GM12872 (cell line): ENCODE data around the gene CHST9.

Source experiments
- TF ChIP-seq, protein P1 (sequence below): IDR thresholded peaks from 3 replicates; pipeline ENCODE4 v1.5.1; 2011; ENCODE audit warnings: low read depth, mild to moderate bottlenecking, low read length, moderate library complexity; ENCODE audit not compliant: insufficient read depth

CHST9 gene

DNA sequence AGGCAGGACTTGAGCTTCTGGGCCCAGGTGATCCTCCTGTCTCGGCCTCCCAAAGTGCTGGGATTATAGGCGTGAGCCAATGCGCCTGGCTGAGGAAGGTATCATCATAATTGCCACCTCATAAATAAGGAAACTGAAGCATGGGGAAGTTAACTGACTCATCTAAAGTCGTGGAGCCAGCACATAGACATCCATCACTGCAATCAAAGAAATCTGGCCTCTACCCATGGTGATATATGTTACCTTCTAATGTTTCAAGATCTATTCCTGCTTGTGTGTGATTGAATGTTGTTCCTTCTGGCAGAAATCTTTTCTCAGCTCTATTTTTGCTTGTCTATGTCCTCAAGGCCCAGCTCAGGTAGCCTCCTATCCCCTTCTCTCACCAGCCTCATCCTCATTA lies 214.5 kb downstream of the CHST9 start:
- TF ChIP-seq, protein P1, sequence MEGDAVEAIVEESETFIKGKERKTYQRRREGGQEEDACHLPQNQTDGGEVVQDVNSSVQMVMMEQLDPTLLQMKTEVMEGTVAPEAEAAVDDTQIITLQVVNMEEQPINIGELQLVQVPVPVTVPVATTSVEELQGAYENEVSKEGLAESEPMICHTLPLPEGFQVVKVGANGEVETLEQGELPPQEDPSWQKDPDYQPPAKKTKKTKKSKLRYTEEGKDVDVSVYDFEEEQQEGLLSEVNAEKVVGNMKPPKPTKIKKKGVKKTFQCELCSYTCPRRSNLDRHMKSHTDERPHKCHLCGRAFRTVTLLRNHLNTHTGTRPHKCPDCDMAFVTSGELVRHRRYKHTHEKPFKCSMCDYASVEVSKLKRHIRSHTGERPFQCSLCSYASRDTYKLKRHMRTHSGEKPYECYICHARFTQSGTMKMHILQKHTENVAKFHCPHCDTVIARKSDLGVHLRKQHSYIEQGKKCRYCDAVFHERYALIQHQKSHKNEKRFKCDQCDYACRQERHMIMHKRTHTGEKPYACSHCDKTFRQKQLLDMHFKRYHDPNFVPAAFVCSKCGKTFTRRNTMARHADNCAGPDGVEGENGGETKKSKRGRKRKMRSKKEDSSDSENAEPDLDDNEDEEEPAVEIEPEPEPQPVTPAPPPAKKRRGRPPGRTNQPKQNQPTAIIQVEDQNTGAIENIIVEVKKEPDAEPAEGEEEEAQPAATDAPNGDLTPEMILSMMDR, result no peak

DNA sequence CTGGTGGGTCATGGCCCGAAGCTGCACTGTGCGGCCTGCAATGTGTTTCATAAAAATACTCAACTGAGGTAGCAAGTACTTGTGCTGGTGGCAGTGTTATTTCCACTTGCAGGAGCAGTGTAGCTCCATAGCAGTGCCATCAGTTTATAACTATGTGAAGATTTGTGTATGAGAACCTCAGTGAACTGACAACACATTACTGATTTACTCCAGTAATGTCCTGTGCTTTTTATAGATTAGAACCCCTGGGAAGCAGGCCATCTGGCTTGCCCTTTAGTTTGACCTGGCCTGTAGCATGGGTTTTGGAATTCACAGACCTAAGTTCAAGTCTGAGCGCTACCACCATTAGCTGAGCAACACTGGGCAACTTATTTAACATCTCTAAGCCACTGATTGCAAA lies 219.9 kb downstream of the CHST9 start:
- TF ChIP-seq, protein P1, result no peak

DNA sequence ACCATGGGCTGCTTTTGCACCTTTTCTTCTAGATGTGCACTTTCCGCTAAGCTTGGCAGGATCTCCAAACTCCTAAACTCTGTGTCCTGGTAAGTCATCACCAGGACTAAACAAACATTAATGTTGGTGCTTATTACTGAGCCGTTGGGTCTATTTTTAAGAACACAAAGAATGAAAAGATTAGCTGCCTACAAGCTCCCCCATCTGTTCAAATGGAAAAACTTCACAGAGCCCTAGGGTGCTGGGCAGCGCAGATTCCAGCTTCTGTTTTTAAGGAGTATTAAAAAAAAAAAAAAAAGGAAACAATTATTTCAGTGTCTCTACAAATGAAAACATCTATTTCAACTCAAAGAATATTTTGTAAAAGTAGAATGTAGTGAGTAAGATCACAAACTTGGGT lies 221.8 kb downstream of the CHST9 start:
- TF ChIP-seq, protein P1, result no peak

DNA sequence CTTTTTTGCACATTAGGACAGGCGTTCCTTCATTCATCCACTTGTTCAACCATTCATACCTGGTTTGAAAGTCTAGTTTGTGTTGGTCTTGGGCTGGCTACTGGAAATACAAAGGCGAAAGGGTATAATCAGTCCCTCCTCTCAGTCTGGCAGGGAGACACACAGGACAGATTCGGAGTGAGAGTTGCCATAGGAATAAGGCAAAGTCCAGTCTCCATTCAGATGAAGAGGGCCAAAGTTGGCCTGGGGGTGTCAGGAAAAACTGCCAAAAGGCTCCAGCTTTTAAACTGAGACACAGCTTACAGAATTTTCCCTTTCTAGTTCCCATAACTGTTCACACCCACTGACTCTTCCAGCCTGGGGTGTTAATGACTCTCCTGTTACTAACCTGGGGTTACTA lies 223.3 kb downstream of the CHST9 start:
- TF ChIP-seq, protein P1, result no peak

DNA sequence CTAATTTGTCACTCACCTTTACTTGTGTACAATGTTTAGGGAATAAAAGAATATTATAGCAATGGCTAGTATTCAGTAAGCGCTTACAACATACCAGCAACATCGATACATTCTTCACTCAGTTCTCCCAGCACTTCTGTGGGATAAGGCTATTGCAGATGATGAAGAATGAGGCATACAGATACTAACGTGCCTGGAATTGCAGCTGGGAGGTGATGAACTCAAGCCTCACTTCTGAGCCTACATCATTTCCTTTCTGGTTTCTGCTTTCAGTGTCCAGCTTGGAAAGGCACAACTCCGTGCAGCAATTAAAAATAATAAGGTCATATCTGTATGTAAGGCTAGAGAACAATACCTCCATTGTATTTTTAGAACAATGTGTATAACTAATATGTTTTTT lies 224.2 kb downstream of the CHST9 start:
- TF ChIP-seq, protein P1, result no peak

DNA sequence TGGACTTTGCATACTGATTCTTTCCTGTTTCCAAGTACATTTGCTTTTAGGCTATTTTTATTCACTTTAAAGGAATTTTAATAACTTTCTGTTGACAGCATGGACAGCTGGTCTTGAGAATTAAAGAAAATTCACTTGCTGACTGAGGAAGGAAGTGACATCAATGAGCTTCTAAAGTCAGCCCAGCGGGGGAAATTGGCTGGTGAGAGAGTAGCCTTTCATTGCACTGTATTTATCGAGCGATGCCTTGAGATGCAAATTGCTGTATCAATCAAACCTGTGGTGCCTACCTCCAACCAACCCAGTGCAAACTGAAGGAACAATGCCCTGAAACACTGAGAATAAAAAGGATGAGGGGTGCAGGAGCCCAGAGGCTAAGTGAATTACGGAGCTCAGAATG lies 228.2 kb downstream of the CHST9 start:
- TF ChIP-seq, protein P1, result no peak

DNA sequence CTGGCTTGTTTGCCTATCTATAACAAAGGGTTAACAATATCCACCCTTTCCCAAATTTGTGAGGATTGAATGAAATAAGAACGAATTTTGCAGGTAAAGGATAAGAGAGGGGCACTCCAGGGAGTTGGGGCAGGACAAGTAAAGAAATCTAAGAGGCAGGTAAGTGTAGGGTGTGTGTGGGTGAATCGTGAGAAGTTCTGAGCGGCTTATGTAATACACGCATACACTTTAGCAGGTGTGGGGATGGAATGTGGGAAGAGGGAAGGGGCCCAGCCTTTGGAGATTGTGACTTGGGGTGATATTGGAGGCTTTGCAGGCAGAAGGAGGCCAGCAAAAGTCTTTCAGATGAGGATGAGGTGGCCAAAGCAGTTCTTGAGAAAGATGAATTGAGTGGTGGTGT lies 236.4 kb downstream of the CHST9 start:
- TF ChIP-seq, protein P1, result no peak

DNA sequence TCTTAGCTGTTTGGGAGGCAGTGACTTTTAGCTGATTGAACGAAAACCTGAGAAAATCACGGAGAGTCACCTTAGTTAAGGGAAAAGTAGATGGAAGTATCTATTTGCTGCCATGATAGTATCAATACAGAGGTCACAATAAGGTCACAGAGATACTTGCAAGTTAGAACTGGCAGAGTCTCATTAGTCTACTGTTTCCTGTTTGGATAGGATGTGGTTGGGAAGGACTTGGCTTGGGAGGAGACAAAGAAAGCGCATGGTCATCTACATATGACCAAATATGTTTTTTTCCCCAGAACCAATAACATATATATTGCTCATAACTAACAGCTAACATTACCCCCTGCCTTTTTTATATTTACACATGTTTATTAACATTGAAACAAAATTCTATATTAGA lies 241.2 kb downstream of the CHST9 start:
- TF ChIP-seq, protein P1, result no peak
